ENCODE results near the gene RNF138. TPM values are rescaled to one million over a fixed set of nuclear protein-coding genes. Genes with fewer than 3 reads are reported as not detected.
A peak's percentile ranks its signal among the peaks of the same experiment; 100 is the strongest.

The RNF138 gene
- total and polyA plus RNA-seq, 2 of the 13 experiments (the other 11 are each of a cell fraction or from before 2014, with no cell fraction given) = 14.6 to 33.6 TPM

- FAIRE-seq (no peak), DNase-seq (ENCODE audit: low spot score) (no peak), ATAC-seq (no peak)
- in situ Hi-C loops (cut with HindIII; ENCODE audit: extremely low pct_ligation_motif_present, low pct_unique_long_range_greater_than_20kb) = no loop called here
- Histone ChIP-seq H3K9me3 (ENCODE audit: low read length) (no peaks in the 10 kb centered on the region), H3K79me2 (ENCODE audit: insufficient read depth, low read length) (peaks cover 67% of the 10 kb centered on the region), H3K9ac (ENCODE audit: insufficient read depth, low read depth, low read length) (no peak overlapping the region), H3K27me3 (ENCODE audit: control insufficient read depth in 1 of 2, insufficient read depth in 2 of 2, low read length in 2 of 2) (no peaks in the 10 kb centered on the region), H3K4me2 (ENCODE audit: low read depth, low read length) (peak overlapping the region; percentile 91), H3K4me1 (ENCODE audit: insufficient read depth, low read length) (peaks cover 54% of the 10 kb centered on the region), H3K4me3 (replicated peaks in 1 of 3; ENCODE audit: insufficient read depth in 1 of 3, low read depth in 2 of 3, low read length in 3 of 3) (no peak overlapping the region; a peak in 2 of 6 replicates), H3K27ac (ENCODE audit: extremely low read length, insufficient read depth, low read length) (no peak overlapping the region), H3K36me3 (replicated peaks in 1 of 2; ENCODE audit: control insufficient read depth in 1 of 2, insufficient read depth in 2 of 2, low read length in 2 of 2) (peaks cover 5 to 13% of the 10 kb centered on the region in 2 experiments; a peak in 3 of 5 replicates), H2AFZ (ENCODE audit: low read length) (no peak overlapping the region), H4K20me1 (ENCODE audit: insufficient read depth, low read length) (peaks cover 24% of the 10 kb centered on the region; the same call in 1 of the 2 replicates)
- intact Hi-C loops (cut with micrococcal nuclease; ENCODE audit: unreplicated experiment) = loop anchor here (10.0 kb wide), 1 partner anchor 511 kb away; no protein-coding TSS in a partner anchor
- ChIA-PET POLR2A (no interaction called here), CTCF (ENCODE audit: low intra/inter-chr PET ratio, low total read pairs) (no interaction called here)
- TF ChIP-seq ZNF770 (CRISPR knock-in tag; IDR thresholded peaks at IDR 0.05) (peak; percentile 69), ZNF121 (CRISPR knock-in tag; IDR thresholded peaks at IDR 0.05) (peak; percentile 81), ZNF280B (CRISPR knock-in tag; IDR thresholded peaks at IDR 0.05; ENCODE audit: borderline replicate concordance) (no peak)
- 83% methylated on average over 7 of the region's 7 CpGs for WGBS (ENCODE audit: low lambda C conversion rate)
- no TSS peak for BruUV-seq (replicated peaks)
Measured at GRCh38 chr18:32095192-32095899, 3.7 kb downstream of the RNF138 start.
